GM18505 (cell line): ENCODE measurements around the gene AAK1.
"Not testable (repeated sequence)": the region's sequence is repeated elsewhere in the genome, so short reads cannot be mapped to it uniquely, and the experiment has no call there.

Experiments
- ATAC-seq: cut with Tn5 transposase; IDR thresholded peaks from one replicate; pipeline ENCODE4 v1.9.1; 2021; ENCODE audit not compliant: unreplicated experiment
- POLR2A ChIP-seq: IDR thresholded peaks from 4 replicates; pipeline ENCODE4 v1.6.1; 2011; ENCODE audit warnings: borderline replicate concordance; ENCODE audit not compliant: insufficient read depth, insufficient read length; ENCODE audit errors: extremely low read depth

AAK1 gene

DNA sequence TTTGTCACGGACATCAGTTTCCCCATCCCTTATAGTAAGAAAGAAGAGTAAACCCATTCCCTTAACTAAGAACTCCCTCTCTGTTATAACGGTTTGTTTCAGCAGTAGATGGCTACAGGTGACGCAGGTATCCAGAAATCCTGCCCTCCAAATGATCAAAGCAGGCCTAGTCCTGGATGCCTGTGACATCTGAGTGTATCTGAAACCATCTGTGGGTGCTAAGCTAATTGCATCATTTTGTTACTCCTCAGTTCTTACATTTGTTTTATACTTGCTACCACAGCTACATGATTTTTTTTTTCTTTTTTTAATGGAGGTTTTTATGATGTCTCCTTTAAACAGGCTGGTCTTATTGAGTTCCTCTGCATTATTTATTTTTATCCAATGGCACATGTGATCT is 55.1 kb downstream of the AAK1 start:
- no peak for TF ChIP-seq POLR2A
- no peak for ATAC-seq

- no peak for TF ChIP-seq POLR2A
- no peak for ATAC-seq
Measured at GRCh38 chr2:69585855-69586555, 57.5 kb downstream of the AAK1 start.

DNA sequence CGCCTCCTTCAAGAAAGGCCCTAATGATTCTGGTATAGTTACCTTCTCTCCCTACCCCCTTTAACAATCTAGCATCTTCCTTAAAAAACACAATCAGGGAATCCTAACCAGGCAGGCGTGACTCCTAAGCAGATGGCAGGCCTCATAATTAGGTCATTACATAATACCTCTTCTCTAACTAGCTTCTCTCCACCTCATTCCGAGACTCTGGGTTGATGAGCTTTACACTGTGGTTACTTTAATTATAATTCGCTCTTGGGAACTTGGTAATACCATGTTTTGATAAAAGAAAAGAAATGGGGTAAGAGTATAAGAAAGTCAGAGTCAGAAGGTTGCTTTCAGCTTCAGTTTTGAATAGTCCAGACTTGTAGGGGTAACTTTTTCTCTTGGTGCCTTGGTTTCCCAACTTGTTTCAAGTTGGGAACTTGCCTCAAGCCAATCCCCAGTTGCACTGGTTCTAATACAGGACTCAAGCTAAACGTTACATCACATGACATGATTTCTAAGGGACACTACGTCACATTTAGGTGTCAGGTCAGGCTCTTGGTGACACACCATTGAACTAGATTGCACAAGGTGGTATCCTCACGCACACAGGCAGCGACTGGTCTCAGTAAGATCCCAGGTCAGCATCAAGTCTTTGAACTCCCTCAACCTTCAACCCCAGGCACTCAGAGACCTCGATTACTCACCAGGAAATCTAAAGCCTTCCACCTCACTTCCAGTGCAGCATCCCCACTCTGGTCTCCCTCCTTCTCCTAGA is 59.2 kb downstream of the AAK1 start:
- no peak for ATAC-seq
- no peak for TF ChIP-seq POLR2A

GRCh38 chr2:69583321-69583833 is 60.2 kb downstream of the AAK1 start:
- ATAC-seq: no peak
- TF ChIP-seq POLR2A: no peak

DNA sequence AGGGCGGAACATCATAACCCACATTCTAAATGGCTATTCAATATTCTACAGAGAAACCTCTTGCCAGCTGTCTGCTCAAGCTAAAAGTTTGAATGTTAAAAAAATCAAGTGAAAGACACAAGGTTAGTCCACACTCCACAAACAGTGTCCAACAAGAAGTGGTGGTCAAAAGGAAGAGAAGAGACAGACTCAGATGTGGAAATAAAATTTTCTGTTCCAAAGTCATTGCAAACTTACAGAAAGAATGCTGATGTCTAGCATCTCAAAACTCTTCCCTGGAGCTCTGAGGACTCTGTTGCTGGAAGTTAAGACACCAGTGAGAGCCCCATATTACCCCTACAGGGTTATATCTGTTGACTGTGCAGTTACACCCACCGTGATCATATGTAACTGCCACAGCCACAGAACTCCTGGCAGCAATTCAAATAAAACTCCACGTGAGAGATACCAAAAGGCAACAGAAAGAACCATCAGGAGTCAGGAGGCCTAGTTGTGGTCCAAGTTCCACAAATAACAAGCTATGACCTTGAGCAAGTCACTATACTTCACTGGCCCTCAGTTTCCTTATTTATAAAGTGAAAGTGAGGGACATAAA is 60.9 kb downstream of the AAK1 start:
- TF ChIP-seq POLR2A: no peak
- no peak for ATAC-seq

DNA sequence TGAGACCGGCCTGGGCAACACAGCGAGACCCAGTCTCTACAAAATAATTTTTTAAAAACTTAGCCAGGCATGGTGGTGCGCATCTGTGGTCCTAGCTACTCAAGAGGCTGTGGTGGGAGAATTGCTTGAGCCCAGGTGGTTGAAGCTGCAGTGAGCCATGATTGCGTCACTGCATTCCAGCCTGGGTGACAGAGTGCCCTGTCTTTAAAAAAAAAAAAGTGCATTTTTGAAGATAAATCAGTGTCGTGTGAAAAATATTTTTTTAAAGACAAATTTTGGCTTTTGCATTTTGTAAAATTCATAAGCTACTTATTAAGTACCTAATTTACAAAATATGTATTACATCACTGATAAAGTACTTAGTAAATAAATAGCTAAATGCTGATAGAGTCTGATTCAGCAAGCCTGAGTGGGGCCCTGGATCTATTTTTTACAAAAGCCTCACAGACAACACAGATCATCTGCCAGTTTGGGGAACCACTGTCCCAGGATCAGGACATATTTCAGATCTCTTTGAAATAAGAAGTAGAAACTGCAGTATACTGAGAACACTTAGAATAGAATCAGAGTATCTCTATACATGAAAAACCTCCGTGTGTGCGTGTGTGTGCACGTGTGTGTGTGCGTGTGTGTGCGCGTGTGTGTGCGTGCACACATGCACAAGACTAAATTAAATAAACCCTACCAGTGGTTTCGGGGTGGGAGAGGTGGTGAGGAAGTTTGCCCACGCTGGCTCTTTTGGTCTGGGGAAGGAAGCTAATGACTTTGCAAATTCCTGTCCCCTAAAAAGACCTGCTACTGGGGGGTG is 61.6 kb downstream of the AAK1 start:
- ATAC-seq: no peak
- no peak for TF ChIP-seq POLR2A

GRCh38 chr2:69580486-69580885 is 63.1 kb downstream of the AAK1 start:
- ATAC-seq: no peak
- TF ChIP-seq POLR2A: no peak

DNA sequence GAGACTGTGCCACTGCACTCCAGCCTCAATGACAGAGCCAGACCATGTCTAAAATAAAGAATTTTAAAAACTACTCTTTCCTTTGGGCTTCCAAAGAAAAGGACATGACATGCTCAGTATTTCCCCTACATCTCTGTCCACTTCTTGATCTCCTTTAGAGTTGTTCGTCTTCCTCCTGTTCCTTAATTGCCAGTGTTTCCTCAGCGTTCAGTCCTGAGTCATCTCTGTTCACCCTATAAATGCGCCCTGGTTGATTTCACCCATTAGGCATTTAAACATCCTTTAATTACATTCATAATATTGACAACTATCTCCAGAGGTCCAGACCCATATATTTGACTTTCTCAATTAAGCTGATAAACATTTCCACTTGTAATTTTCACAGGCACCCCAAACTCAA is 64.0 kb downstream of the AAK1 start:
- ATAC-seq: no peak
- TF ChIP-seq POLR2A: no peak

GRCh38 chr2:69578198-69578540 is 65.4 kb downstream of the AAK1 start:
- no peak for ATAC-seq
- TF ChIP-seq POLR2A: no peak

- no peak for ATAC-seq
- no peak for TF ChIP-seq POLR2A
Measured at GRCh38 chr2:69577467-69578197, 65.9 kb downstream of the AAK1 start.

DNA sequence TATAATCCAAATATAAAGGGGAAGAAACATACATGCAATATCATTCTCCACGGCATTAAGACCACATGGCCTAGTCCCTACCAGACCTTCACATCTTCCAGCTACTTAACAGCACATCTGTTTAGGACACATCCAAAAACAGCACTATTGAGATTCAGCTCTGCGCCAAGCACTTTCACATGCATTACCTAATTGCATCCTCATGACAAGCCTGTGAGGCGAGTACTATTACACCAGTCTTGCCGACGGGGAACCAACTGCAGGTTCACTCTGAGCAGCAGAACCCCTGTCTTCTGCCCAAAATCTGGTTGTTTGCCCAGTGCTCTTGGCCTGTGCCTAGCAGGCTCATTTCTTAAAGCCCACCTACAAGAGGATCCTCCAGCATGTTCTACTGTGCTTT is 66.7 kb downstream of the AAK1 start:
- no peak for TF ChIP-seq POLR2A
- no peak for ATAC-seq

DNA sequence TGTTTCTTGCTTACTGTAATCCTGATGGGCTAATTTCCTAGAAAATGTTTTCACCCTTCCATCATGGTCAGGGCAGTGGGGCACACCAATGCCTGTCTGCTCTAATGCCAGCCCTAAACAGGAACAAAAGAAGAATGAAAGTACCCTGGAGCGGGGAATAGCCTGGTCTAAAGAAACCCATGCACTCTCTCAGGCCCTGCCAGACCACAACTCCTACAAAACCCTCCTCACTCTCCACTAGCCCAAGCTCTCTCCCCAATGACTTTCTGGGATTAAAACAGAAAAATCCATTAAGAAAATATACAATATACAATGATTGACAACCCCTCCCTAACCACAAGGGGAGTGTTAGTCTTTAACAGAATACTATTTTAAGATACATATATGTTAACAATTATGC is 67.6 kb downstream of the AAK1 start:
- ATAC-seq: no peak
- TF ChIP-seq POLR2A: no peak

DNA sequence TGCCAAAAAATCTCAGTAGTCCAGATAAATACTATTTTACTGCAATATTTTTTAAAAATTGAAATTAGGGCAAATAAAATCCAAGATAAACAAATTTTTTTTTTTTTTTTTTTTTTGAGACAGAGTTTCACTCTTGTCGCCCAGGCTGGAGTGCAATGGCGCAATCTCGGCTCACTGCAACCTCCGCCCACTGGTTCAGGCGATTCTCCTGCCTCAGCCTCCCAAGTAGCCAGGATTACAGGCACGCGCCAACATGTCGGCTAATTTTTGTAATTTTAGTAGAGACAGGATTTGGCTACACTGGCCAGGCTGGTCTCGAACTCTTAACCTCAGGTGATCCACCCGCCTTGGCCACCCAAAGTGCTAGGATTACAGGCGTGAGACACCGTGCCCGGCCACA is 68.2 kb downstream of the AAK1 start:
- ATAC-seq: not testable (repeated sequence)

DNA sequence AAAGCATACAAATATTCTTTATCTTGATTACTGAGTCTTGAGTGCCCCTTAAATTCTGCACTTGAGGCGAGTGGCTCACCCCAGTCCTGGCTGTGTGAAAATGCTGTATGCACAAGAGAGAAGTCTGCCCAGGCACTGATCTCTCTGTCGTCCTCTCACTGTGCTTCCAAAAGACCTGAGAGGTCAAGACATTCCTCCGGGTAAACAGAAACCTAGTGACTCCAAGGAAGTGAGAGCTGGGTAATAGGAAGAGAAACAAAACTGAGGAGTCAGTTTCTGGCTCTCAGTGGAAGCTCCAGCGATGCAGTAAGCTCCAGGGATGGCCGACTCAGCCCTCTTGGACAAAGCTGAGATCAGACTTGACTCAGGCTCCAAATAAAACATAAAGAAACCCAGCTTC is 70.9 kb downstream of the AAK1 start:
- no peak for ATAC-seq
- TF ChIP-seq POLR2A: no peak
